Pancreas (tissue), 8 donors: ENCODE results near the gene ITPRIPL1. TPM values are rescaled to one million over a fixed set of nuclear protein-coding genes. Genes with fewer than 3 reads are reported as not detected.

Experiments
- polyA plus RNA-seq, 2 donors: library from polyadenylated mRNA; stranded (reverse); fragments of 200-250 nt; gene quantifications; one replicate each; pipeline ENCODE4 v1.2.3, GENCODE V29; 2013
- total RNA-seq, 6 donors: library from RNA; stranded (reverse); fragmentation: NEBNext Ultra II Directional in 4 of 6; extraction: Animal tissue kit (Norgen Biotek cat#: 25700) in 4 of 6; gene quantifications; one replicate each; pipeline versions ENCODE4 v1.2.1 to v1.2.4, GENCODE V29; 2021 to 2023
- donor health status: healthy with polysubstance abuse.
- donor health status: DM: no; HTN: no; CAD: no; lungs with moderate emphysema.
- donor health status: DM: no; HTN: no; CAD: no.
- donor health status: Bipolar disorder and iron deficiency.
- donor health status: DM: yes; HTN: yes; CAD: no.
- donor health status: DM: no; HTN: no; CAD: no.
- donor health status: DM: no; HTN: no; CAD: no.
- donor health status: DM: yes; HTN: yes; CAD: no.

The ITPRIPL1 gene
- total and polyA plus RNA-seq, 8 donors, result 0.38 to 1.4 (median 0.54) TPM

Other genes starting within 250 kb of the ITPRIPL1 start
- gene ADRA2B, start 208.7 kb upstream of the ITPRIPL1 start, total RNA-seq, result under 1 TPM; 0.04 to 0.50 (median 0.25) TPM
- 1 to 10 TPM; 1.1 to 1.5 TPM for gene ADRA2B, start 208.7 kb upstream of the ITPRIPL1 start, polyA plus RNA-seq
- not detected for gene ASTL, start 186.8 kb upstream of the ITPRIPL1 start, total RNA-seq
- gene ASTL, start 186.8 kb upstream of the ITPRIPL1 start, polyA plus RNA-seq, result under 1 TPM in 1 of 2 donors, not detected in 1; 0.14 TPM
- 1 to 10 TPM in 4 of 6 donors, under 1 TPM in 2; 0.32 to 3.1 (median 1.2) TPM for gene DUSP2, start 179.9 kb upstream of the ITPRIPL1 start, total RNA-seq
- gene DUSP2, start 179.9 kb upstream of the ITPRIPL1 start, polyA plus RNA-seq, result 1 to 10 TPM; 1.3 to 1.8 TPM
- gene STARD7, start 116.5 kb upstream of the ITPRIPL1 start, total RNA-seq, result 10 to 100 TPM; 37.1 to 65.1 (median 58.5) TPM
- gene STARD7, start 116.5 kb upstream of the ITPRIPL1 start, polyA plus RNA-seq, result 10 to 100 TPM; 21.7 to 29.5 TPM
- 10 to 100 TPM; 20.1 to 38.4 (median 24.9) TPM for gene TMEM127, start 59.3 kb upstream of the ITPRIPL1 start, total RNA-seq
- gene TMEM127, start 59.3 kb upstream of the ITPRIPL1 start, polyA plus RNA-seq, result 10 to 100 TPM in 1 of 2 donors, 1 to 10 TPM in 1; 8.2 to 12.6 TPM
- 10 to 100 TPM; 25.2 to 34.4 (median 29.3) TPM for gene CIAO1, start 59.1 kb upstream of the ITPRIPL1 start, total RNA-seq
- 10 to 100 TPM; 25.0 to 40.0 TPM for gene CIAO1, start 59.1 kb upstream of the ITPRIPL1 start, polyA plus RNA-seq
- 10 to 100 TPM; 42.1 to 60.1 (median 47.8) TPM for gene SNRNP200, start 19.8 kb upstream of the ITPRIPL1 start, total RNA-seq
- gene SNRNP200, start 19.8 kb upstream of the ITPRIPL1 start, polyA plus RNA-seq, result 10 to 100 TPM; 51.4 to 87.7 TPM
- under 1 TPM; 0.12 to 0.81 (median 0.39) TPM for gene NCAPH, start 10.4 kb downstream of the ITPRIPL1 start, total RNA-seq
- under 1 TPM; 0.05 to 0.23 TPM for gene NCAPH, start 10.4 kb downstream of the ITPRIPL1 start, polyA plus RNA-seq
- 10 to 100 TPM in 5 of 6 donors, 1 to 10 TPM in 1; 8.6 to 30.4 (median 13.5) TPM for gene NEURL3, start 180.0 kb downstream of the ITPRIPL1 start, total RNA-seq
- 10 to 100 TPM; 32.4 to 73.5 TPM for gene NEURL3, start 180.0 kb downstream of the ITPRIPL1 start, polyA plus RNA-seq
- gene ARID5A, start 211.4 kb downstream of the ITPRIPL1 start, total RNA-seq, result 10 to 100 TPM in 1 of 6 donors, 1 to 10 TPM in 5; 3.3 to 12.0 (median 4.2) TPM
- gene ARID5A, start 211.4 kb downstream of the ITPRIPL1 start, polyA plus RNA-seq, result 10 to 100 TPM; 13.7 to 20.7 TPM